Activated CD8-positive, alpha-beta memory T cell treated with anti-CD3 and anti-CD28 coated beads, Interleukin-2, amount 50 U/mL, for 1 hour (primary cell): Measurements from ENCODE around the gene CD3G.
"Not testable (repeated sequence)": the region's sequence is repeated elsewhere in the genome, so short reads cannot be mapped to it uniquely, and the experiment has no call there.

ENCODE experiments used
- DNase-seq: peaks from one replicate; pipeline ENCODE4 v3.0.0-alpha.2; 2020; ENCODE audit errors: extremely low read depth

Gene CD3G

DNA sequence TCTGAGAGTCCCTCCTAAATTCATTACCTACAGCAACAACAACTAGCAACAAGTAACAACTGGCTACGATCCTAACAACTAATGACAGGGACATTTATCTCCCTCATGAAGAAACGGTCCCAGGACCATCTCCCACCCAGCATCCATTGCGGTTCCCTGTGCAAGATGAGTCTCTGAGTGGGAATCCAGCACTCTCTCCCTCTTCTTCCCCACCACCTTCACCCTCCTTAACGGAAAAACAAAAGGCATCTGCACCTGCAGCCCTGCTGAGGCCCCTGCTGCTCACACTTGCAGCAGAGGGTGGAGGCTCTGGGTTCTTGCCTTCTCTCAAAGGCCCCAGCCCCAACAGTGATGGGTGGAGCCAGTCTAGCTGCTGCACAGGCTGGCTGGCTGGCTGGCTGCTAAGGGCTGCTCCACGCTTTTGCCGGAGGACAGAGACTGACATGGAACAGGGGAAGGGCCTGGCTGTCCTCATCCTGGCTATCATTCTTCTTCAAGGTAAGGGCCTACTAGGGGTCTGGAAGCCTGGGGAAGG lies at the start of gene CD3G:
CD3G (plus strand) TSS at position 364 of the 535 bp plus-strand sequence; CDS start at position 444, 80 bp downstream.
- DNase-seq = peak; percentile 60

DNA sequence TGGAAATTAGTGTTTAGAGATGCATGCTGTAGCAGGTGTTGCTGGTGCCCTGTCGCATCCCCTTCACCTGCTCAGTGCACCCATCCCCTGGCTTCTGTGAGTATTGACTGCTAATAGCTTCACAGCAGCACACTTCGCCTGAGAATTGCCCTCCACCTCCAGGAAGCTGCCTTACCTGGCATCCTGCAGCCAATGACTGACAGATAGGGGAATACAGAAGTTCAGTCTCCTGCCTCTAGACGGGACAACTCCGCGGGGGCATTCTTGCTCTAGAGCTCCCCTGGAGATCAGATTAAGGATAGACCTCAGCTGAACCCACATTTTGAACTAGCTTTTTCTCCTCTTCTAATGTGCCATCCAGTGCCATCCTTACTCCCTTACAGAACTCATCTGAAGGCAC lies 48.9 kb upstream of the CD3G start:
- no peak for DNase-seq

DNA sequence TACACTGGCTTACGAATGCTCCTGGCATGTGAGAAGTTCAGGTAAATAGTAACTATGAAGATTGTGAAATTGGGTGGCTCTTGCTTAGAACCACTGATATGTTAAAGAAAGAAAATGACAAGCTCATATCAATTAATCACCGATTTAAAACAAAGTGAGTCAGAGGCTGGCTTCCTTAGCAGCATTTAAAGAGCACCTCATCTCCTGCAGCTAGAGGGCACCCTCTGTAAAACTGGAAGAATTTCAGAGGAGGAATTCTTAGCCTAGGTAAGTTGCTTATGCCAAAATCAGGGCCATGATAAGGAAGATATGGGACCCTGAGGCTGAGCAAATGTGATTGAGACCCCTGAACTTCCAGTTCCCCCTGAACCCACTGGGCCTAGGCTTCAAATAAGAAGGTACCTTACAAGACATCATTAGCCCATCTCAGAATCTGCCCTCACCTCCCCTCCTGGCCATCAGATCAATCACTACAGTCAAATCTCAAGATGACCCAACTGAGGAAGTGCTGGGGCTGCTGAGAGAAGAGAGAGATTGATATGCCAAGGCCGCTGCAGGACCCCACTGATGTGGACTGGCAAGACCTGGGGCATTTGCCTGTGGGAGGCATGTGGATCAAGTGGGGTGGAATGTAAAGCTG lies 48.2 kb upstream of the CD3G start:
- DNase-seq = no peak

DNA sequence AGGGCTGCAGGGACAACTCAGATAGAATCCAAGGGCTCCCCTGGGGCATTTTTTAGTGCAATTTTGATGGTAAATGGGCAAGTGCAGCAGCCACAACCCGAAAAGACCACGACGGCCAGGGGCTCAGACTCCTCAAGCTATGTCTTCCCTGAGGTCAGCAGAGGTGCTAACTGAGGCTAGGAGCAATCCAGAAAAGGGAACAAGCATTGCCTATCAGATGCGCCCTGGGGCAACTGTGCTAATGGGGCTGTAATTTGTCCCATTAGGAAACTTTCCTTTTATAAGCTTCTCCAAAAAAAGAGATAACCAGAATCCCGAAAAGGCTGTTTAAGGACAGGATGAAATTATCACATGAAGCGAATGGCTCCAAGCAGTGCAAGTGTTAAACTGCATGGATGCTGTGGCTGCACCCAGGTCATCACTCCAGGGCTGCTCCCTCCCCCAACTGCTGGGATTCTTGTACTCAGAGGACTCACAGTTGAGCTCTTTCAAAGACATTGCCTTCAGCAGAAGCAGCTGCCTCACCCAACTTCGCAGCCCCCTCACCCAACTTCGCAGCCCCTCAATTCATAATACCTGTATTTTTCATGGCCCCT lies 42.4 kb upstream of the CD3G start:
- DNase-seq = no peak

DNA sequence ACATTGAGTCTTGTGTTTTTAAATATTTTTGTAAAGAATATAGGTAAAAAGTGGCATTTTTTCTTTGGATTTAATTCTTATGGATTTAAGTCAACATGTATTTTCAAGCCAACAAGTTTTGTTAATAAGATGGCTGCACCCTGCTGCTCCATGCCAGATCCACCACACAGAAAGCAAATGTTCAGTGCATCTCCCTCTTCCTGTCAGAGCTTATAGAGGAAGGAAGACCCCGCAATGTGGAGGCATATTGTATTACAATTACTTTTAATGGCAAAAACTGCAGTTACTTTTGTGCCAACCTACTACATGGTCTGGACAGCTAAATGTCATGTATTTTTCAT lies 39.9 kb upstream of the CD3G start:
- DNase-seq = no peak

DNA sequence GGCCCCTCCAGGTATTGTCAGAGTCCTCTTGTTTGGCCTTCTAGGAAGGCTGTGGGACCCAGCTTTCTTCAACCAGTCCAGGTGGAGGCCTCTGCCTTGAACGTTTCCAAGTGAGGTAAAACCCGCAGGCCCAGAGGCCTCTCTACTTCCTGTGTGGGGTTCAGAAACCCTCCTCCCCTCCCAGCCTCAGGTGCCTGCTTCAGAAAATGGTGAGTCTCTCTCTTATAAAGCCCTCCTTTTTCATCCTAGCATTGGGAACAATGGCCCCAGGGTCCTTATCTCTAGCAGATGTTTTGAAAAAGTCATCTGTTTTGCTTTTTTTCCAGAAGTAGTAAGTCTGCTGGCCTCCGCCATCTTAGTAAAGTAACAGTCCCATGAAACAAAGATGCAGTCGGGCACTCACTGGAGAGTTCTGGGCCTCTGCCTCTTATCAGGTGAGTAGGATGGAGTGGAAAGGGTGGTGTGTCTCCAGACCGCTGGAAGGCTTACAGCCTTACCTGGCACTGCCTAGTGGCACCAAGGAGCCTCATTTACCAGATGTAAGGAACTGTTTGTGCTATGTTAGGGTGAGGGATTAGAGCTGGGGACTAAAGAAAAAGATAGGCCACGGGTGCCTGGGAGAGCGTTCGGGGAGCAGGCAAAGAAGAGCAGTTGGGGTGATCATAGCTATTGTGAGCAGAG lies 39.4 kb upstream of the CD3G start, which contains the start of gene CD3E:
CD3E (plus strand) TSS at position 163 of the 681 bp plus-strand sequence; CDS start at position 386, 223 bp downstream.
- no peak for DNase-seq

DNA sequence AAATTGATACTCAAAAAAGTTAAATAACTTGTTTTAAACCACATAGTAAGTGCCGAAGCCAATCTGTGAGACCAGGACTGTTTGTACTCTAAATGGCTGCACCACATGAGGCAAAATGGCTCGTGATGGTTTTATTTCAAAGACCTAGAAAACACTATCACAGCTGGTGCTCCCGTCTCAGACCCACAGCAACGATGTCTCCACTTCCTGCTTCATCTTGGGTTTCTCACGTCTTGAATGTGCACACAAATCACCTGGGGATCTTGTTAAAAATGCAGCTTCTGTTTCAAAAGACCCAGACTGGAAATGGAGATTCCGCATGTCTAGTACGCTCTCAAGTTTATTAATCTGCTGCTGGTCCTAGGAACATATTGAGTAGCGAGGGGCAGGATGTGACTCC lies 38.4 kb upstream of the CD3G start:
- no peak for DNase-seq

DNA sequence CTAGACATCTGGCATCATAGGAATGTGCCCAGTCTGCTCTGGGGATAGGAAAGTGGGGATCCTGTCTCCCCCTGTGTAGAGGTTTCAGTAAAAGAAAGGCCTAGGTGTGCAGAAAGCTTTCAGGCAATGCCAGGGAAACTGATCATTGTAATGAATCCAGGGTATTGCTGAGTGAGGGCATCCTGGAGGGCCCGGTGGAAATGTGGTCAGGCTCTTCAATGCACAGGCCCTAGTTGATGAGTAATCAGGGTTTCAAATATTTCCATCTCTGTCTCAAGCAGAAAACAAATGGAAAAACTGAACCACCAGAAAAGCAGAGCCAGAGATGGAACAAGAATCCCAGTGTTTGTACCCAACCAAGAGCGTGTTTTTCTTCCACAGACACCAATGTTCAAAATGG lies 37.6 kb upstream of the CD3G start:
- DNase-seq = no peak

DNA sequence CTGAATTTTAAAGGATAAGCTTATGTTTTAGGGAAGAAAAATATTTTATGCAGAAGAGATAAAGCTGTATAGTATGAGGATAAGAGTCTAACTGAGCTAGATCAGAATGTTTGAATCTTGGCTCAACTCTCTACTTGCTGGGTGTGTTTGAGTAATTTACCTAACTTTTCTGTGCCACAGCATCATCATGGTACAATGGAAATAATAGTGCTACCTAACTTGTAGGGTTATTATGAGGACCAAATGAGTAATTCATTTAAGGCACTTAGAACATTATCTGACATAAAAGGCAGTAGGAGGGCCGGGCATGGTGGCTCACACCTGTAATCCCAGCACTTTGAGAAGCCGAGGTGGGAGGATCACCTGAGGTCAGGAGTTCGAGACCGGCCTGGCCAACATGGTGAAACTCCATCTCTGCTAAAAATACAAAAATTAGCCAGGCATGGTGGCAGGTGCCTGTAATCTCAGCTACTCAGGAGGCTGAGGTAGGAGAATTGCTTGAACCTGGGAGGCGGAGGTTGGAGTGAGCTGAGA lies 35.1 kb upstream of the CD3G start:
- DNase-seq = not testable (repeated sequence)

DNA sequence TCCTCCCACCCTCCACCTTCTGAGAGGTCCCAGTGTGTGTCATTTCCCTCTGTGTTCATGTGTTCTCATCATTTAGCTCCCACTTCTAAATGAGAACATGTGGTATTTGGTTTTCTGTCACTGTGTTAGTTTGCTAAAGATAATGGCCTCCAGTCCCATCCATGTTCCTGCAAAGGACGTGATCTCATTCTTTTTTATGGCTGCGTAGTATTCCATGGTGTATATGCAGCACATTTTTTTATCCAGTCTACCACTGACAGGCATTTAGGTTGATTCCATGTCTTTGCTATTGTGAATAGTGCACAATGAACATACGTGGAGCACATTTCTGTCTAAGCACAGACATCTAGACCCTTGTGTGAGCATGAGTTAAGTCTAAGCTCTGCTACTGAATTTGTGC lies 33.9 kb upstream of the CD3G start:
- DNase-seq = no peak

DNA sequence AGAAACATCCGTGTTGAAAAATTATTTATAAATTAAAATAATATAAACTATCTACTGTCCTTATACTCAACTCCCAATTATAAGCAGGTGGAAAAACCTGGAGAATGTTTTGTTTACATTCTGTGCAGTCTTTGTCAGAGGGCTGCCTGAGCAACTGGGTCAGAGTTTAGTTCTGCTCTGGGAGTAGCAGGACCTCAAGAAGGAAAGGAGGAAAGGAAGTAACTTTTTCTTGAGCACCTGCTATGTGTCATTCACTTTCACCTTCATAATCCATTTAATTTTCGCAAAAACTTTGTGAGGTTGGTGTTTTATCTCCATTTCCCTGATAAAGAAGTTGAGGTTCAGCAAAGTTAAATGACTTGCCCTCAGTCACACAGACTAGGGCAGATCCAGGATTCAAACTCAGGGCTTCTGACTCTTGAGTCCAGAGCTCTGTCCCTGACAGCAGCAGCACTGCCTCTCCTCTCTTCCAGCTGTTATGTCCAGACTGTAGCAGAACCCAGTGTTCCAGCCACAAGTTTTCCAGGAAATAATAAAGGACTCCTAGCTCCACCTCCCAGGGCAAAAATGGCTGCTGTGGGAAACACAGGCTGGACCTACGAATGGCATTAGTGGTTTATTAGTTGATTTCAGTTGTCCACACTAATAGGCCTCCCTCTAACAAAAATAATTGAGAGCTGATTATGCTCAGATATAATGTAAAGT lies 33.2 kb upstream of the CD3G start:
- no peak for DNase-seq

DNA sequence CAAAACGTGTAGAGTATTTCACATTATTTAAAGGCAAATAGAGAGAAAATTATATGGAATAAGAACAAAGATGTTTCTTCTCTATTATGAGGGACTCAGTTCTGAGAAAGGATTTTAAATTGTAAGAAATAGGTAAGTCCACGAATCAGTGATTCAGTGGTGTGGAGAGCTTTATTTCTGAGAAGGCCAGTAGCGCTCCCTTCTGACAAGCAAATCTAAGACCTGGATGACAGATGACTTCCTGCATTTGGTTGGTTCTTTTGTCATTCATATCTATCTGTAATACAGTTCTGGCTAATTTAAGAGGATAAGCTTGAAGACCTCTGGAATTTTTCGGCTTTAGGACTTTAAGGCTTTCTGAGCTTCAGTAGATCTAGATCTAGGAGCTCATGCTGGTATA lies 32.6 kb upstream of the CD3G start:
- DNase-seq = no peak

DNA sequence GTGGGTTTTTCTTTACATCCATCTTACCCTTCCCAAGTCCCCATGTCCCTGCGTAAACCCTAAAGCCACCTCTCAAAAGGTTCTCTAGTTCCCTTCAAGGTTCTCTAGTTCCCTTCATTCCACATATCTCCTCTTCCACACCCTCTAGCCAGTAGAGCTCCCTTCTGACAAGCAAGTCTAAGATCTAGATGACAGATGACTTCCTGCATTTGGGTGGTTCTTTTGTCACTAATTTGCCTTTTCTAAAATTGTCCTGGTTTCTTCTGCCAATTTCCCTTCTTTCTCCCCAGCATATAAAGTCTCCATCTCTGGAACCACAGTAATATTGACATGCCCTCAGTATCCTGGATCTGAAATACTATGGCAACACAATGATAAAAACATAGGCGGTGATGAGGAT lies 31.8 kb upstream of the CD3G start:
- no peak for DNase-seq

DNA sequence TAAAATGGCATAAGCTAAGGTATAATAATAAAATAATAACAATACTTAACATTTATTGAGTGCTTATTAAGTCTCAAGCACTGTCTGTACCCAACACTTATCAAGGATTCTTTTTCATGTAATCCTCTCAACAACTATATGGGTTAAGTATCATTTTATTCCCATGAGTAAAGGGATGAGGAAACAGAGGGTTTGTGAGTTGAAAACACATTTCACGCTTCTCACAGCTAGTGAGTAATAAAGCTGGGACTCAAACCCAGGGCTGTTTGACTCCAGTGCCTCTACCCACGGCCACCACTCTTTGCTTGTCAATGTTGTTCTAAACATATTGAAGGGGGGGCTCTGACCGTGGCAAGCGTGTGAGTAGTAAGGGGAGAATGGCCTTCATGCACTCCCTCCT lies 30.9 kb upstream of the CD3G start:
- DNase-seq = no peak

DNA sequence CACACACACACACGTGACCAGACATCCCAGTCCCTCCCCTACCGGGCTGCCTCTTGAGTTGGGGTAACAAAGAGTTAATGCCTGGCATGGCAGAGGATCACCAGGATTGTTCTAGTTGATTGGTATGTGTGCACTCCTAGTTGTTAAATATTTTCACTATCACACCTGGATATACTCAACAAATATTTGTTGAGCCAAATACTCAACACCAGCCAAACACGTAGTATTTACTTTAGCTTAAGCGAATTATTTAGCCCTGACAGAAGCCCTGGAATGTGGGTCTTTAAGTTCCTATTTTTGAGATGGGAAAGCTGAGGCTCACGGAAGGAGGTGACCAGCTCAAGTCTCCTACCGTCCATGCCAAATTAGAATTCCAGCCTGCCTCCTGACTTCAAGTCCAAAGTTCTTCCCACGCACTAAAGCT lies 29.1 kb upstream of the CD3G start:
- DNase-seq = no peak

DNA sequence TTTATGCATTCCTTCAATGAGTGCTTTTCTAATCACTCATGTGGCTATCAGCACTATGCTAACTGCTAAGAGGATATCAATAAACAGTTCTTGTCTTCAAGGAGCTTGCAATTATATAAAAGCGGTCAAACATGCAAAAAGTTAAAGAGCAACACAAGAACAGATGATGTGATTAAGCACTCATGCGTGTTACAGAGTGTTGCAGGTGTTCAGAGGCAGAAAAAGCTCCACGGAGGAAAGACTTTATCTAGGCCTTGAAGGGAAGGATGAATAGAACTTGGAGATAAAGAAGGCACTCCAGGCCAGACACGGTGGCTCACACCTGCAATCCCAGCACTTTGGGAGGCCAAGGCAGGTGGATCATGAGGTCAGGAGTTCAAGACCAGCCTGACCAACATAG lies 26.0 kb upstream of the CD3G start:
- no peak for DNase-seq

DNA sequence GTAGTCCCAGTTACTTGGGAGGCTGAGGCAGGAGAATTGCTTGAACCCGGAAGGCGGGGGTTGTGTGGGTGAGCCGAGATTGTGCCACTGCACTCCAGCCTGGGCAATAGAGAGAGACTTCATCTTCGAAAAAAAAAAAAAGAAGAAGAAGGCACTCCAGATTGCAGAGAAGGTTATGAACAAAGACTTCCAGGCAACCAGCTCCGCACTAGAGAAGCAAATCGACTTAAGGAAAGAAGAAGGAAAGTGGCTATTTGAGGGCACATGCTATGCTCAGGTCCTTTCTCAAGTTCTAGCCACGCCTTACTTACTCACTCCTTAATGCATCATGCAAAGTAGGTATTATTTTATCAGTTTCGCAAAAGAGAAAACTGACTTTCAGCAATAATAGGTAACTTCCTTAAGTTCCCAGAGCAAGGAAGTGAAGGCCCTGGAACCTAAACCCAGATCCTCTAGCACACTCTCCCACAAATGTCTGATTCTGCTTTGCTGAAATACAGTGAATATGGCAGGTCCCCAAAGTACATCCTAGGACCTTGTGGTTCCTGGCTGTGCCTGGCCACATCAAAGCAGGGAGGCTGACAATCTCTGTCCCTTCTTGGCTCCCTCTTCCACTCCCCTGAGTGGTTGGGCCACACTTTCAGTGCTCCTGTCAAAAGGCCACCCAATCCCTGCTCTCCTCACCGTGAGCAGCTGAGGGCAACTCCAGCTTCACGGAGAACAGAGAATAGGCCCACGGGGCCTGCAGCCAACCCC lies 25.4 kb upstream of the CD3G start:
- DNase-seq = no peak

DNA sequence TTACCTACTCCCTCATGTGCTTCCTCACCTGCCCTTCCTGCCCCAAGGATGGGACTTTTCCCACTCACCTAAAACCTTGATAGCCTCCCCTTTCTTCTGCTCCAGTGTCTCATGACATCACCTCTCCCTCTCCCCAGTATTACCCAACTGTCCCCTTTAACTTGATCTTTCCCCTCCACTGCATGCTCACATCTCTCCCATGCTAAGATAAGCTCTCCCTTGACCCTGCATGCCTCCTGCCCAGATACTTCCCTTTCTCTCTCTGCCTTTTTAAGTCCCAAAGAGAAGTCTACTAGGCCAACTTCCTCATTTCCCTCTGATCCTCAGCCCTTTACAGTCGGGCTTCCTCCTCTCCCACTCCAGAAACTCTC lies 24.8 kb upstream of the CD3G start:
- no peak for DNase-seq

DNA sequence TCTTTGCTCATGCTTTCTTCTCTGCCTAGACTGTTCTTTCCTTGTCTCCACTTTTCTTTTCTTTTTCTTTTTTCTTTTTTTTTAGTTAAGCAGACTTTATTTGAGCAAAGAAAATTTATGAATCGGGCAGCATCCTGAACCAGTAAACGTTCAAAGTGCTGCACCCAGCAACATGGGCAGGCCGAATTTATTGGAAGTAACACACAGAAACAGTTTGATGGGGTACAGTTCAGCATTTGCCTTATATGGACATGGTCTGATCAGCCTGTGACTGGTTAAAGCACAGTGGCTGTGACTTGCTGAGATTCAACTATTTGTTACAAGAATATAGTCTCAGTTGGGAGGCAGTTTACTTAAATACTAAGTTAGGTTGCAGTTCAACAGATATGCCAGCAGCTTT lies 23.6 kb upstream of the CD3G start:
- no peak for DNase-seq

DNA sequence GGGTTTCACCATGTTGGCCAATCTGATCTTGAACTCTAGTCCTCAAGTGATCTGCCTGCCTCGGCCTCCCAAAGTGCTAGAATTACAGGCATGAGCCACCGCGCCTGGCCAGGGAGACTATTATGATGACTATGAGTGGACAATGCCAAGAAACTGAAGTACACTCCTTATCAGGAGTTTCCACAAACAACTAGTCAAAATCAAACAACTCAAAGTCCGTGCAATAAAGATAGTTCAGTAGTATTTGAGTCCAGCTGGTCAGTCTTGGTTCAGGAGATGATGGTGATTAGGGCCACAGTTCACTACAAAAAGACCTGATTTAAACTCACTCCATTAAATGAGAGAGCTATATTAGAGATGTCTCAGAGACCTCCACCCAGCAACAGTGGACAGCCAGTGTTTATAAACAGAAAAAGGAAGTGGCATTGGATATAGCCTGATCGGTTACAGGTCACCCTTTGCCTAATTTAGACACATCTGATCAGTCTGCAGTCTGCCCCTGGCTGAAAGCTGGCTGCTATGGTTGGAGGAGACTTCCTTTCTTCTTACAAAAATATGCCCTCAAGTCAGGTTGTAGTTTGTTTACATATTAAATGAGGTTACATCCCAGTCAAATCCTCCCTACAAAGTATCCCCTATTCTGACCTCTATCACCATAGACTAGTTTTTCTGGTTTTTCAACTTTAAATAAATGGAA lies 22.6 kb upstream of the CD3G start:
- no peak for DNase-seq

DNA sequence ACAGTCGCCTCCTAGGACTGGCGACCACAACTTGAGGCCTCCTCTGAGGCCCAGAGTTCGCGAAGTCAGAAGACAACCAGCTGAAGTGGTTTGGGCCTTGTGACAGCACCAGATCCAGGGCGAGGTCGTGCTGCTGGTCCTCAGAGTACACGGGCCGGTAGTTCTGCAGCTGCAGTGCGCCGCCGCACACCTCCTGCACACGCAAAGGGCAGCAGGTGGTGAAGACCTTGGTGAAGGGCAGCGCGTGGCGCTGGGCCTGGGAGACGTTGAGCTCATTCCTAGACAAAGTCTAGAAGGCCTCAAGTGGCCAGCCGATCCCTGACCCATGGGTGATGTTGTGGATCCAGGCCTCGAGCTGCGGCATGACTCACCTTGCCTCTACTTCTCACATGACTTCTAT lies 21.4 kb upstream of the CD3G start:
- no peak for DNase-seq
